Measurements from ENCODE around the gene FGF19.

DNA sequence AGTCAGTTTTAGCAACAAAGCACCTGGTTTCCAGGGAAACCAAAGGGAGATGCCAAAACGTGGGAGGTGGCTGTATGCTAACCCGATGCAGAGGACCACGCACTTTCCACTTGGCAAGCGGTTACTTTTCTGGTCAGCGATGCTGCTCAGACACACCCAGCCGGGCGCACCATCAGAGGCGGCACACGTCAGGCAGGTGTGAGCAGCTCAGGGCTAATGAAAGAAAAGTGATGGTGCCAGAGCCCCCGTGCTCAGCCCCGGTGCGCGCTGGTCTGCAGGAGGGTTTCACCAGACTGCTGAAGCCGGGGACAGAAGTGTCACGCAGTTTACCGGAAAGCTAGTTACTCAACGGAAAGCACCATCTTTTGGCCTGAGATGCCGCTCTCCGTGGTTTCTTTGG is 34.3 kb downstream of the FGF19 start:
- TF ChIP-seq EZH2 (IDR thresholded peaks at IDR 0.05; ENCODE audit: insufficient read depth, poor library complexity, severe bottlenecking) (no peak), EZH2phosphoT487 (IDR thresholded peaks at IDR 0.05; ENCODE audit: insufficient read depth, low read depth) (no peak)

Data from GM23248 (cell line).